HG02981 (cell line): ENCODE data around the gene TSHZ2.
"Not testable (repeated sequence)": the region's sequence is repeated elsewhere in the genome, so short reads cannot be mapped to it uniquely, and the experiment has no call there.

Experiments
- ATAC-seq: cut with Tn5 transposase; IDR thresholded peaks from one replicate; pipeline ENCODE4 v1.9.1; 2021; ENCODE audit warnings: mild to moderate bottlenecking, moderate library complexity; ENCODE audit not compliant: unreplicated experiment

The TSHZ2 gene

GRCh38 chr20:53426766-53427312 lies 454.7 kb downstream of the TSHZ2 start:
- ATAC-seq: no peak

- ATAC-seq: no peak
Measured at GRCh38 chr20:53427951-53428350, 455.8 kb downstream of the TSHZ2 start.

DNA sequence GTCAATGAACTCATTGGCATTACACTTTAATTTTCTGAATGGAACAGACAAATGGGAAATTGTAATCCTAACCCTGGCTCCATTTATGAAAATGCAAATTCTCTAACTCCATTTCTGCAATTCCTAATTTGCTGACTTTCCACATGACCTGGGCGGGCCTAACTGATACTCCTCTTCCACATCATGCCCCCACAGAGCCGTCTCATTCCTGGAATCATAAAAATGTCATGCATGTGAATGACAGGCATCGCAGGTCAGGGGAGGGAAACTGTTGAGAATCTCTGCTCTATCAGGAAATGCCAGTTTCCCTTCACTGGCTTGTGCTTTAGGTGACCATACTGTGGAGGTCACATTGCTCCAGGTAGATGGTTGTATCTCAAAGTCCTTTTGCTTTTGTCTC lies 456.4 kb downstream of the TSHZ2 start:
- ATAC-seq: no peak

- no peak for ATAC-seq
Measured at GRCh38 chr20:53428996-53429395, 456.8 kb downstream of the TSHZ2 start.

GRCh38 chr20:53434662-53435061 lies 462.5 kb downstream of the TSHZ2 start:
- no peak for ATAC-seq

DNA sequence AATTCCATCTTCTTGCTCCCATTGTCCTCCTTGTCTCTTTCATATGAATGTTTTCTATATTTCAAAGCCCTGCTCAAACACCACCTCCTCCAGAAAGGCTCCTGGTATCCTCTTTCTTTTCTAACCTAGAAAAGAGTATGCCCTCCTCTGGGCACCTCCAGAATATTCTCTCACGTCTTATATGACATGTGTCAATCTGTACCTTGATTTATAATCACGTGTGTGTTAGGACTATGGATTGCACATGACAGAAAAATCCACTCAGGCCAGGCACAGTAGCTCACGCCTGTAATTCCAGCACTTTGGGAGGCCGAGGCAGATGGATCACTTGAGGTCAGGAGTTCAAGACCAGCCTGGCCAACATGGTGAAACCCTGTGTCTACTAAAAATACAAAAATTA lies 464.8 kb downstream of the TSHZ2 start:
- not testable (repeated sequence) for ATAC-seq

DNA sequence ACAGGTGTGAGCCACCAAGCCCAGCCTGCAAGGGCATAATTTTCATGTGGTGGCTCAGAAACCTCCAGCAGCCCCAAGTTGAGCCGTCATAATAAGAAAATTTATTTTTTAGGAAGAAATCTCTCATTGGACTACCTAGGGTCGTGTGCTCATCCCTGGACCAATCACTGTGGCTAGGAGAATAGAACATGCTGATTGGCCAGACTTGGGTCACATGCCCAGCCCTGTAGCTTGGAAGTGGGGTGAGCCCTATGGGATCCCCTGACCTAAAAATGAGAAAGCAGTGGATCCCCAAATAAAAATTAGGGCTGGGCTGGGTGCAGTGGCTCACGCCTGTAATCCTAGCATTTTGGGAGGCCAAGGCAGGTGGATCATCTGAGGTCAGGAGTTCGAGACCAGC lies 466.2 kb downstream of the TSHZ2 start:
- ATAC-seq: no peak

DNA sequence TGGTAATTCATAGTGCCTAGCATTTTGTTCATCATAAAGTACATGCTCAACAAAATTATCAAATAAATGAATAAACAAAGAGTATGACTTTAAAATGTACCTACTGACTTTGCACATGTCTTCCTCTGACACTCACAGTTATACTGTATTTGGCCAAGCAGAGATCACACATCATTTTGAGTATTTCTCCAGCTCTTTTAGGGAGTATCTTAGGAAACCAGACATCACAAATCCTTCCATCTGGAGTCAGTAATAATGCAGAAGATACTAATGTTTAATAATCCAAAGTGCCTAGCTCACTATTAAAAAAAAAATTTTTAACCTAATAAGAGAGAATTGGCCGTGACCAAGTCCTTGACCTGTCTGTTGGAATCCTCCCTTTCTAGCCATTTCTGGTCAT lies 466.9 kb downstream of the TSHZ2 start:
- ATAC-seq: no peak

GRCh38 chr20:53439616-53440015 lies 467.5 kb downstream of the TSHZ2 start:
- no peak for ATAC-seq

- ATAC-seq: no peak
Measured at GRCh38 chr20:53444401-53445149, 472.4 kb downstream of the TSHZ2 start.

GRCh38 chr20:53445321-53445731 lies 473.2 kb downstream of the TSHZ2 start:
- ATAC-seq: no peak

GRCh38 chr20:53445932-53446331 lies 473.8 kb downstream of the TSHZ2 start:
- ATAC-seq: no peak

DNA sequence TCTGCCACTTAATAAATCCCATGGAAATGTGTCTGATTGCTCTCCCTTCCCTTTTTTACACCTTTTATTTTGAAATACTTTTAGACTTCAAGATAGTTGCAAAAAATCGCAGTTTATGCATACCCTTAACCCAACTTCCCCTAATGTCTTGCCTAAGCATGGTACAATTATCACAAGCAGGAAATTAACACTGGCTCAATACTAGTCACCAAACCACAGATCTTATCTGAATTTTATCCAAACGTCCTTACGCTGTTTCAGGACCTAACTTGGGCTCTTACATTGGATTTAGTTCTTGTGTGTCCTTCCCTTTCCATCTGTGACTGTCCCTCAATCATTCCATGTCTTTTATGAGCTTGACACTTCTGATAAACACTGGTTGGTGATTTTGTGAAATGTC lies 475.2 kb downstream of the TSHZ2 start:
- no peak for ATAC-seq

DNA sequence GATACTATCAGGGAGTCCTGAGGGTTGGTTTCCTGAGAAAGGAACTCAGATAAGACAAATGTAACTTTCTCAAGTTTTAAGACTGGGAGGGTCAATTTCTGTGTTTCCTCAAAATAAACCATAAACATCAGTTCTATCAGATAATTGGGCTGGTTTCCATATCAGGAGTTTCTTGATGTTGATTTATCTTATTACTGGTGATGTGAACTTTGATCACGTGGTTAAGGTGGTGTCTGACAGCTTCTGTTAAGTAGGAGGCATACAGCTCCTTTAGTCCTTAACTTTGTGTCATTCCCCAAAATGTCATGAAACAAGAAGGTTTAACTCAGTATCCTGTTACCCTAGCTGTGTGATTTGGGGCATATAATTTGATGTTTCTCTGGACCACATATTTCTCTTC lies 476.3 kb downstream of the TSHZ2 start:
- ATAC-seq: no peak

GRCh38 chr20:53448875-53449274 lies 476.7 kb downstream of the TSHZ2 start:
- no peak for ATAC-seq

DNA sequence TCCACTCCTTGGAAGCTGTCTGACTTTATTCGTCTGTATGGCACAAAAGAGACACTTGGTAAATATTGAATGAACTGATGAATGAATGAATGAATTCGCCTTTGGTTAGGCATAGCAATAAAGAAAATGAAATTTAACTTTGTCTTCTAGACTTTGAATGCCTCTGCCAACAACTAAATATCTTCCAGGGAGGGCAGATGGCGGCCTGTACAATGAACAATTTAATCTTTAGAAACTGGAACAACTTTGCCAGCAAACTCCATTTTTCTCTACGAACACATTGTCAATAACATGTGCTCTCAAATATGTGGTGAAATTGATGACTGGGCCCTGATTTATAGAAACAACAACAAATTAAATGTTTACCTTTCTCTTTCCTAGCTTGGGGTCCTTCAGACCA lies 480.9 kb downstream of the TSHZ2 start:
- ATAC-seq: no peak

GRCh38 chr20:53454675-53455276 lies 482.6 kb downstream of the TSHZ2 start:
- ATAC-seq: no peak

GRCh38 chr20:53463101-53463972 lies 491.2 kb downstream of the TSHZ2 start:
- no peak for ATAC-seq

DNA sequence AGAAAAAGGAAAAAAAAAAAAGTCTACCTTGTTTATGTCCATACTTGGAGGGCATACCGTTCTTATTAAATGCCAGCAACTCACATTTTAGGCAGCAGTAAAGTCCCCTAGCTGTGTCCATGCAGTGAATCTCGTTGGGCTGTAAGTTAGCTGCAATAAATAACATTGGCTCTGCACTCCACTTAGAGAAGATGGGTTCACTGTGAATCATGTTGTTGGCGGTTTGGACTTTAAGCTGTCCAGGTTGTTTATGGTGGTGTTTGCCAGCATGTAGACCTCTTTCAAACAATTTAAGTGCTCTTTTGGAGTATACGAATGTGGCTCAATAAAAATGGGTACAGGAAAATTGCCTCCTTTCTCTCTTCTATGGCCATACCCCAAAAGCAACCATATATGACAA lies 494.1 kb downstream of the TSHZ2 start:
- no peak for ATAC-seq

- no peak for ATAC-seq
Measured at GRCh38 chr20:53468587-53468986, 496.4 kb downstream of the TSHZ2 start.

DNA sequence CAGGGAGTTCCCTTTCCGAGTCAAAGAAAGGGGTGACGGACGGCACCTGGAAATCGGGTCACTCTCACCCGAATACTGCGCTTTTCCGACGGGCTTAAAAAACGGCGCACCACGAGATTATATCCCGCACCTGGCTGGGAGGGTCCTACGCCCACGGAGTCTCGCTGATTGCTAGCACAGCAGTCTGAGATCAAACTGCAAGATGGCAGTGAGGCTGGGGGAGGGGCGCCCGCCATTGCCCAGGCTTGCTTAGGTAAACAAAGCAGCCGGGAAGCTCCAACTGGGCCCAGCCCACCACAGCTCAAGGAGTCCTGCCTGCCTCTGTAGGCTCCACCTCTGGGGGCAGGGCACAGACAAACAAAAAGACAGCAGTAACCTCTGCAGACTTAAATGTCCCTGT lies 500.7 kb downstream of the TSHZ2 start:
- not testable (repeated sequence) for ATAC-seq
